Measurements from ENCODE around the gene A1CF.
"Not testable (repeated sequence)": the region's sequence is repeated elsewhere in the genome, so short reads cannot be mapped to it uniquely, and the experiment has no call there.

Gene A1CF

DNA sequence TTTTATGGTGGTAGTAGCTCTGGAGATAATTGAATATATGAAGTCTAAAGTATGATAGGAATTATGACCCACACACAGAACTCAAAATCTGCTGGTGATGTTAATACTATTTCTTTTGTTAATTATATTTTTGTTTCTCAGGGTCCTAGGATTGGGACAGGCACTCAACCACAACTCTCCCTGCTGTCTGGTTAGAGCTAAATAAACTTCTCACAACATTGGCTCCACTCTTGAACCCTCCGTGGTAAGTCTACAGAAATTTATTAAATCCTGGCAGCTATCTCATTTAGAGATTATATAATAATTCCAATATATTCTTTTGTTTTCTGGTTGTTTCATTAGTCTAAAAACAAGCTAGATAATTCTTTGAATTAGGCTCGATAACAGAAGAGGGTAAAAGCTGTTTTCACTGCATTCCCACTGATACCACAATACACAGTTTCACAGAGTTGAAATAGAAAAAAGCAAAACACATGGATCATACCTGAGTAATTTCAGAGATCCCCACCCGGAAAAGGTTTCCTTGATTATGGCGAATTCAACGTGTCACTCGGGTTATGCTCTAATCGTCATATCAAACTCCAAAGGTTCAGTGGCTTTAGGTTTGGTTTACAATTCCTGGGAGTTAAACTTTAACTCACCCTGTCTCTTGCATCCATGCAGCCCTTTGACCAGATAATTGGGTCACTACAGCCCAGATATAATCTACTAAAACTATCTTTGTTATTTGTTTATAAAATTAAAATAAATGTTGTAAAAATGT is at the start of gene A1CF:
Gene A1CF (minus strand): TSS at position 531 of the 763 bp plus-strand sequence. CDS start 25,687 bp downstream, outside the sequence.
- no peak for DNase-seq (ENCODE audit: low spot score)

GRCh38 chr10:50931948-50932431 is 46.6 kb upstream of the A1CF start:
- DNase-seq (ENCODE audit: low spot score), result no peak

DNA sequence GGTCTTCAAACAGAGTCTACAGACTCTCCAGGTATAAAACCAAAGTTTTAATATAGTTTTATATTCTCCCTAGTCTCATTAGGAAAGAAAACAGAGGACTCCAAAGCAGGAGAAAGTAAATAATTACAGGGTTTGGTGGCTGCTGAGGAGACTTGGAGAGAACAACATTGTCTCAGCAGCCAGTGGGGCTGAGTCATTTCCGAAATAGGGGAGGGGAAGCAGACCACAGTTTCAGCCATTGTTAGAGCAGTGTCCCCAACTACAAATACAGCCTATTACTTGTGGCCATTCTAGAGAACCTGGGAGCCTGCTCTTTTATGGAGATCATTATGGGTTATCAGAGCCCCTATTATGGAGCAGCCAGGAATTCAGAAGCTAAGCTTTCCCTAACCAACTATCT is 44.2 kb upstream of the A1CF start:
- DNase-seq (ENCODE audit: low spot score), result no peak

DNA sequence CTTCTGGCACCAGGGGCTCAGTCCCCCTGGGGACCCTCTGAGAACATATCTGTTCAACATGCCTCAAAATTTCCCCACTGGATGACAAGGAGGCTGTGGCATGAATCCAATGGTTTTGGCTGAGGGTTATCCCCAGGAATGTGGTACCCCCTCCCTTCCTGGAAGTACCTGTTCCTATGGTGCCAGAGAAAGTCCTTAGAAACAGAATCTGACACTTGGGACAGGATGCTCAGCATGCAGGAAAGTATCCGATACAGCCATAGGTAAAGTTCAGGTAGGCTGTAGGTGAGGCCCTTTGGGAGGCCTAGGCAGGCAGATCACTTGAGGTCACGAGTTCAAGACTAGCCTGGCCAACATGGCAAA is 42.7 kb upstream of the A1CF start:
- DNase-seq (ENCODE audit: low spot score), result no peak

- DNase-seq (ENCODE audit: low spot score), result no peak
These were observed 42.2 kb upstream of the A1CF start for GRCh38 chr10:50927522-50928189.

- DNase-seq (ENCODE audit: low spot score), result not testable (repeated sequence)
These were observed 38.0 kb upstream of the A1CF start for GRCh38 chr10:50923471-50923870.

DNA sequence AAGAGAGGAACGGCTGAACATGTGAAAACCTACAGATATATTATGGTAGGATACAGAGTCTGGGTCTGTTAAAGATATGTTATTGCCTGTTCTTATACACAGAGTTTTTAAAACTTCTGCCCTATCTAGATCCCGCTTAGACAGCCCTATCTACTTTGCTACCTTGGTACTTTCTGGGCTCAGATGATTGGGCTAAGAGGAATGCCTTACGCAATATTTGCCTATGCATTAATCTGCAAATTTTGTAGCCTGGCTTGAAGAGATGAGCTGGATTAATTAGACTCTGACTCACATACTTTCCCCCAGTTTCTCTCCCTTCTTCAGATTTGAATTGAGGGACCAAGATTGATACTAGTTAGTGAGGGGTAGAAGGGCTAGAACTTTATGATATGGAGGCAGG is 33.6 kb upstream of the A1CF start:
- DNase-seq (ENCODE audit: low spot score), result no peak

GRCh38 chr10:50918529-50918928 is 33.1 kb upstream of the A1CF start:
- DNase-seq (ENCODE audit: low spot score), result no peak

DNA sequence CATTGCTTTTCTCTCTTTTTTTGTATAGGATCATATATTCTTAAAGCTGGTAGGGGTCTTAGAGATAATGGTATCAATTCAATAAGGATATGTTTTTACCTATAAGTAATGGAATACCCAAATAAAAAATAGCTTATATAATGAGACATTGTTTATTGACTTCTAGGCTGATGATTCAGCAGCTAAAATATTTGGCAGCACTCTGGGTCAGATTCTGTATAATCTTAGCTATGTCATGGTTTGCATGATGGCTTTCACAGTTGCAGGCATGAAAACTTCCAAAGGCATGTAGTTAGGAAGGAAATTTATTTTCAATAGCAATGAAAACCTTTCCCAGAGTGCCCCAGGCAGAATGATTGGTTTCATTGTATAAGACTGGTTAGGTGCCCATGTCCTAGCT is 32.1 kb upstream of the A1CF start:
- DNase-seq (ENCODE audit: low spot score), result no peak

DNA sequence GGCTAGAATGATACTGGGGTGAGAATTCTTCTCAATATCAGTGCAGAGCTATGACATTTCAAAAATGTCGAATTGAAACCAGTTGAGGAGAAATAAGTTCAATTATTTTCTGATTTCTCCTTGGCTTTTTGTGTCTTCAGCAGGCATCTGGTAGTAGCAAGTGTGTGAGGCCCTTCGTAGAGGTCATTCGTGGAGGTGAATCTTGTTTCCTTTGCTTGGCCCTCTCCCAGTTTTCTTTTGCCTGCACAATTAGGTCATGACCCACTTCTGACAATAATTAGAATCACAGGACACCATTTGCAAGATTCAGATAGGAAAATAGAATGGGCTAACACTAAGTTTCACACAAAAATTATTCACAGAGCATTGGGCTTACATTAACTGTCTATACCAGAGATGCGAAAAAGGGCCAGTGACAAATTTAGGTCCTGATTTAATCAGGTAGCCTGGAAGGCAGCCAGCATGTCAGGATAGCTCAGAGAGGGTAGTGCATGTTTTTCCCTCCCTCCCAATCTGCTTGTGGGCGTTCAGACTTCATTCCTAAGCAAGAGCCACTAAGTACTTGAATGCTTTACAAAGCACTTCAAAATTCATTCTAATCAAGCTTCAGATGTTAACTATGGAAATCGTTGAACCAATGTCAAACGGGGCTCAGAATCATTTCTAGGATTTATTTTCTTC is 24.0 kb upstream of the A1CF start:
- no peak for DNase-seq (ENCODE audit: low spot score)

GRCh38 chr10:50908366-50908765 is 22.9 kb upstream of the A1CF start:
- DNase-seq (ENCODE audit: low spot score), result no peak

GRCh38 chr10:50905797-50906196 is 20.4 kb upstream of the A1CF start:
- DNase-seq (ENCODE audit: low spot score), result not testable (repeated sequence)

- no peak for DNase-seq (ENCODE audit: low spot score)
These were observed 11.3 kb upstream of the A1CF start for GRCh38 chr10:50896721-50897120.

DNA sequence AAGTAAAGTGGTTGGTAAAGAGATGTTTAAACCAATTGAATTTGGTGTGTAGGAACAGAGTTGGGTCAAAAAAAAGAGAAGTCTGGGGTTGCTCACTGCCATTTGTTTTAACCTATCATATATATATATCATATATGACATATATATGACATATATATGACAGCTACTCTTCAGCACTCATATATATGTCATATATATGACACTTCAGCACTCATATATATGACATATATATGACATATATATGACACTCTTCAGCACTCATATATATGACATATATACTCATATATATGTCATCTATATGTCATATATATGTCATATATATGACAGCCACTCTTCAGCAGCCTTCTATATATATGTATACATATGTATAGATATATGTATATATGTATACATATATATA is 8.9 kb upstream of the A1CF start:
- DNase-seq (ENCODE audit: low spot score), result no peak

- no peak for DNase-seq (ENCODE audit: low spot score)
These were observed 7.0 kb upstream of the A1CF start for GRCh38 chr10:50892467-50892866.

DNA sequence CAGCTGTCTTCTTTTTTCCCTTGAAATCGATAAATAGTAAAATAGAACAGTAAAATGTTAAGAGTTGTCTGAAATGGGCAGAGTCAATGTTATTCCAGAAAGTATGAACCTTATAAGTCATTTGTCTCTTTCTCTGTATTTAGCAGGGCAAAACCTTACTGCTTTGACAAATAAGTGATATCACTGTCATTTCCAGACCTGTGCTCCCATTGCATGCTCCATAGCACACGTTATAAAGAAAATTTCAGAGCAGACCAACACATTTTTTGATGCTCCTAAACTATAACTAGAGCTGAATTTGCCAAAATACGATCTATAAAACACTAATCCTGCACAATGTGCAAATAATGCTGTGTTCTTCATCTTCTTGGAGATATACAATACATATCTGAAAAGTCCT is 1.1 kb downstream of the A1CF start:
- no peak for DNase-seq (ENCODE audit: low spot score)

DNA sequence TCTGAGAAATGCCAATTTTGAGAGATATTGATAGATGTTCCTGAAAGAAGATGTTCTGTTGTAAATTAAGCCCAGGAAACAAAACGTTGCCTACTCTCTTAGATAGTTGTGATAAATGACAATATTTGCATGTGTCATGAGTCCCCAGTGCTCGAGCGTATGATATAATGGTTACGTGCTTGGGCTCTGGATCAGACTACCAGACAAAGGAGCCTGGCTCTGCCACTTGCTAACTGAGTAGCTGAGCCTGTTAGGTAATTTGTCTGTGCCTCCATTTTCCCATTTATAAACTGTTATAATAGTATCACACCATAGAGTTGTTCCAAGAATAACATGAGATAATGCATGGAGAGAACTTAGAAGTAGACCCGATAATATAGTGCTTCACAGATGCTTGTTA is 1.8 kb downstream of the A1CF start:
- DNase-seq (ENCODE audit: low spot score), result no peak

DNA sequence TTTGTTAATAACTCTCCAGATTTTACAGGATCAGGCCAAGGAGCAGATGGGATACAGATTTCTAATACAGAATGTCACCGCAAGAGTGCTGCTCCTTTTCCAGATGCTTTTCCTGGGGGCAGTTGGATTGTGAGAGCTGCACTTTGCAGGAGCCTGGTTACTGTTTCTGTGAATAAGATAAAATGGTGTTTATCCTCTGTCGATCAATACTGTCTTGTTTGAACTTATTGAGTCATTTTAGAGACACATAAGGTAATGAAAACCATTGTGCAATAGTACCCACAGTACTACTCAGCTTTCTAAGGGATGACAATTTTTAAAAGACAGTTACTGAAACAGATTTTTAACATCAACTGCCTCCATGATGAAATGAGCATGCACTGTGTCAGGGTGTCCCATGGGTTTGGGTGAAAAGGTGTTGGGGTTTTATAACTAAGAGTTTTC is 2.9 kb downstream of the A1CF start:
- no peak for DNase-seq (ENCODE audit: low spot score)

DNA sequence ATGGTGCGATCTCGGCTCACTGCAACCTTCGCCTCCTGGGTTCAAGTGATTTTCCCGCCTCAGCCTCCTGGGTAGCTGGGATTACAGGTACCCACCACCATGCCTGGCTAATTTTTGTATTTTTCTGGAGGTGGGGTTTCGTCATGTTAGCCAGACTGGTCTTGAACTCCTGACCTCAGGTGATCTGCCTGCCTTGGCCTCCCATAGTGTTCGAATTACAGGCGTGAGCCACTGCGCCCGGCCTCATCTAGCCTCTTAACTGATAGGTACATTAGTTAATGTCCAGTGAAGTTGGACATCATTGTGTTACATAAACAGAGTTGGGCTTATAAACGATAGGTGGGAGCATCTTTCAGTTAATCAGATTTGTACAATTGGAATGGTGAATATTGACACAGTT is 4.4 kb downstream of the A1CF start:
- DNase-seq (ENCODE audit: low spot score), result not testable (repeated sequence)

DNA sequence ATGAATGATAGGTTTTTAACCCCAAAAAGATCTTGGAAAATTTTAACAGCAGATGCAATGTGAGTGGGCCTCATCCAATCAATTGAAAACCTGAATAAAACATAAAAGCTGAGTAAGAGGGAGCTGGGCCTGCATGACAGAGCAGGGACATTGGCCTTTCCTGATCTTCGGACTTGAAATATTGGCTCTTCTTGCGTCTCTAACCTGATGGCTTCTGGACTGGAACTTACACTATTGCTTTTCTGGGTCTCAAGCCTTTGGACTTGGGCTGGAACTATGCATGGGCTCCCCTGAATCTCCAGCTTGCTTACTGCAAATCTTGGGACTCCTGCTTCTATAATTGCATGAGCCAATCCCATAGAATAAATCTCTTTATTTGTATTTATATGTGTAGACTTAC is 9.0 kb downstream of the A1CF start:
- no peak for DNase-seq (ENCODE audit: low spot score)

DNA sequence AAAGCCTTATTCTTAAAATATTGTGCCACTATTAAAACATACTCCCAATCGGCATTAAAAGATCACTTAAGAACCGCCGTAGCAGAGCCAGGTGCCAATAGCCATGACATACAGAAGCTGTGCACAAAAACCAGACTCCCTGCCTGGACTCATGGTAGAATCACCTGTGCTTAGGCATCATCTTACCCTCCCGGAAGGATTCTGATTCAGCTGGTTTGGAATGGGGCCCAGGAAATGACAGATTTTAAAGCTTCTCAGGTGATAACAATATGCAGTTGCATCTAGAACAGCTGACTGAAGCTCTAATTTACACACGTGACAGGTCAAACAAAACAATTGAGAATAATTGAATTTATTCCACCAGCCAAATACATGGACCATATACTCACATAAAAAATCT is 10.7 kb downstream of the A1CF start:
- DNase-seq (ENCODE audit: low spot score), result no peak

- DNase-seq (ENCODE audit: low spot score), result no peak
These were observed 19.1 kb downstream of the A1CF start for GRCh38 chr10:50866317-50866716.

GRCh38 chr10:50862719-50863118 is 22.7 kb downstream of the A1CF start:
- no peak for DNase-seq (ENCODE audit: low spot score)
